ENCODE measurements around the gene GALNT16.
"Not testable (repeated sequence)": the region's sequence is repeated elsewhere in the genome, so short reads cannot be mapped to it uniquely, and the experiment has no call there.

GALNT16 gene

GRCh38 chr14:69259527-69260189 is at the start of gene GALNT16:
Gene GALNT16, plus strand, starts transcription at chr14:69260158. Its CDS starts 133 bp downstream, at chr14:69260291.
- Histone ChIP-seq H3K4me3 (ENCODE audit: low read depth in 1 of 5, low read length in 5 of 5) (peak within 1 kb of the TSS; percentile 61 to 70 (median 67)), H3K36me3 (ENCODE audit: control insufficient read depth in 5 of 5, insufficient read depth in 5 of 5, low read length in 5 of 5) (no peaks in the 10 kb centered on the region), H3K9me3 (ENCODE audit: control insufficient read depth in 5 of 5, low read length in 5 of 5) (no peaks in the 10 kb centered on the region), H3K27me3 (ENCODE audit: control insufficient read depth in 5 of 5, insufficient read depth in 4 of 5, low read length in 5 of 5) (peaks cover 0 to 36% (median 21%) of the 10 kb centered on the region in 5 donors), H3K27ac (ENCODE audit: low read depth, low read length) (peak within 1 kb of the TSS; percentile 10), H3K4me1 (ENCODE audit: control insufficient read depth in 5 of 5, insufficient read depth in 5 of 5, low read length in 5 of 5) (peaks cover 9 to 54% (median 38%) of the 10 kb centered on the region in 5 donors), H3K9ac (ENCODE audit: low read length in 5 of 5) (peak within 1 kb of the TSS in 2 of 5 donors; percentile 9 to 27)

GRCh38 chr14:69214393-69214792 is 45.6 kb upstream of the GALNT16 start:
- Histone ChIP-seq H3K9me3 (ENCODE audit: control insufficient read depth in 5 of 5, low read length in 5 of 5) (no peaks in the 10 kb centered on the region), H3K4me1 (ENCODE audit: control insufficient read depth in 5 of 5, insufficient read depth in 5 of 5, low read length in 5 of 5) (no peaks in the 10 kb centered on the region), H3K9ac (ENCODE audit: low read length in 5 of 5) (no peak overlapping the region), H3K4me3 (ENCODE audit: low read depth in 1 of 5, low read length in 5 of 5) (no peak overlapping the region), H3K36me3 (ENCODE audit: control insufficient read depth in 5 of 5, insufficient read depth in 5 of 5, low read length in 5 of 5) (peaks cover 2 to 24% (median 11%) of the 10 kb centered on the region in 5 donors), H3K27ac (ENCODE audit: low read depth, low read length) (no peak overlapping the region), H3K27me3 (ENCODE audit: control insufficient read depth in 5 of 5, insufficient read depth in 4 of 5, low read length in 5 of 5) (no peaks in the 10 kb centered on the region)

GRCh38 chr14:69217663-69218062 is 42.3 kb upstream of the GALNT16 start:
- H3K9me3 ChIP-seq (ENCODE audit: control insufficient read depth in 5 of 5, low read length in 5 of 5); H3K27me3 ChIP-seq (ENCODE audit: control insufficient read depth in 5 of 5, insufficient read depth in 4 of 5, low read length in 5 of 5); H3K4me3 ChIP-seq (ENCODE audit: low read depth in 1 of 5, low read length in 5 of 5); H3K36me3 ChIP-seq (ENCODE audit: control insufficient read depth in 5 of 5, insufficient read depth in 5 of 5, low read length in 5 of 5); H3K4me1 ChIP-seq (ENCODE audit: control insufficient read depth in 5 of 5, insufficient read depth in 5 of 5, low read length in 5 of 5); H3K9ac ChIP-seq (ENCODE audit: low read length in 5 of 5); H3K27ac ChIP-seq (ENCODE audit: low read depth, low read length): not testable (repeated sequence)

GRCh38 chr14:69224946-69225345 is 35.0 kb upstream of the GALNT16 start:
- H3K9me3 ChIP-seq (ENCODE audit: control insufficient read depth in 5 of 5, low read length in 5 of 5) = no peaks in the 10 kb centered on the region
- no peaks in the 10 kb centered on the region for H3K27me3 ChIP-seq (ENCODE audit: control insufficient read depth in 5 of 5, insufficient read depth in 4 of 5, low read length in 5 of 5)
- H3K4me3 ChIP-seq (ENCODE audit: low read depth in 1 of 5, low read length in 5 of 5) = no peak overlapping the region
- peaks cover 0 to 7% (median 3%) of the 10 kb centered on the region in 5 donors for H3K4me1 ChIP-seq (ENCODE audit: control insufficient read depth in 5 of 5, insufficient read depth in 5 of 5, low read length in 5 of 5)
- H3K36me3 ChIP-seq (ENCODE audit: control insufficient read depth in 5 of 5, insufficient read depth in 5 of 5, low read length in 5 of 5) = peaks cover 11 to 21% (median 14%) of the 10 kb centered on the region in 5 donors
- H3K9ac ChIP-seq (ENCODE audit: low read length in 5 of 5) = no peak overlapping the region
- no peak overlapping the region for H3K27ac ChIP-seq (ENCODE audit: low read depth, low read length)

GRCh38 chr14:69226178-69226577 is 33.8 kb upstream of the GALNT16 start:
- Histone ChIP-seq H3K9me3 (ENCODE audit: control insufficient read depth in 5 of 5, low read length in 5 of 5) (no peaks in the 10 kb centered on the region), H3K4me1 (ENCODE audit: control insufficient read depth in 5 of 5, insufficient read depth in 5 of 5, low read length in 5 of 5) (peaks cover 0 to 7% (median 3%) of the 10 kb centered on the region in 5 donors), H3K27me3 (ENCODE audit: control insufficient read depth in 5 of 5, insufficient read depth in 4 of 5, low read length in 5 of 5) (no peaks in the 10 kb centered on the region), H3K9ac (ENCODE audit: low read length in 5 of 5) (no peak overlapping the region), H3K27ac (ENCODE audit: low read depth, low read length) (no peak overlapping the region), H3K4me3 (ENCODE audit: low read depth in 1 of 5, low read length in 5 of 5) (no peak overlapping the region), H3K36me3 (ENCODE audit: control insufficient read depth in 5 of 5, insufficient read depth in 5 of 5, low read length in 5 of 5) (peaks cover 16 to 30% (median 23%) of the 10 kb centered on the region in 5 donors)

GRCh38 chr14:69226736-69227135 is 33.2 kb upstream of the GALNT16 start:
- H3K27ac ChIP-seq (ENCODE audit: low read depth, low read length) = no peak overlapping the region
- peaks cover 16 to 35% (median 28%) of the 10 kb centered on the region in 5 donors for H3K36me3 ChIP-seq (ENCODE audit: control insufficient read depth in 5 of 5, insufficient read depth in 5 of 5, low read length in 5 of 5)
- no peaks in the 10 kb centered on the region for H3K9me3 ChIP-seq (ENCODE audit: control insufficient read depth in 5 of 5, low read length in 5 of 5)
- no peaks in the 10 kb centered on the region for H3K27me3 ChIP-seq (ENCODE audit: control insufficient read depth in 5 of 5, insufficient read depth in 4 of 5, low read length in 5 of 5)
- peaks cover 0 to 7% (median 3%) of the 10 kb centered on the region in 5 donors for H3K4me1 ChIP-seq (ENCODE audit: control insufficient read depth in 5 of 5, insufficient read depth in 5 of 5, low read length in 5 of 5)
- H3K4me3 ChIP-seq (ENCODE audit: low read depth in 1 of 5, low read length in 5 of 5) = no peak overlapping the region
- peak overlapping the region in 1 of 5 donors; percentile 48 for H3K9ac ChIP-seq (ENCODE audit: low read length in 5 of 5)

- Histone ChIP-seq H3K27me3 (ENCODE audit: control insufficient read depth in 5 of 5, insufficient read depth in 4 of 5, low read length in 5 of 5) (no peaks in the 10 kb centered on the region), H3K9ac (ENCODE audit: low read length in 5 of 5) (no peak overlapping the region), H3K36me3 (ENCODE audit: control insufficient read depth in 5 of 5, insufficient read depth in 5 of 5, low read length in 5 of 5) (peaks cover 24 to 57% (median 38%) of the 10 kb centered on the region in 5 donors), H3K27ac (ENCODE audit: low read depth, low read length) (no peak overlapping the region), H3K4me3 (ENCODE audit: low read depth in 1 of 5, low read length in 5 of 5) (no peak overlapping the region), H3K9me3 (ENCODE audit: control insufficient read depth in 5 of 5, low read length in 5 of 5) (no peaks in the 10 kb centered on the region), H3K4me1 (ENCODE audit: control insufficient read depth in 5 of 5, insufficient read depth in 5 of 5, low read length in 5 of 5) (peaks cover 0 to 7% (median 3%) of the 10 kb centered on the region in 5 donors)
Observed at GRCh38 chr14:69231486-69231885, 28.5 kb upstream of the GALNT16 start.

- H3K9ac ChIP-seq (ENCODE audit: low read length in 5 of 5) = no peak overlapping the region
- no peaks in the 10 kb centered on the region for H3K4me1 ChIP-seq (ENCODE audit: control insufficient read depth in 5 of 5, insufficient read depth in 5 of 5, low read length in 5 of 5)
- no peaks in the 10 kb centered on the region for H3K9me3 ChIP-seq (ENCODE audit: control insufficient read depth in 5 of 5, low read length in 5 of 5)
- H3K36me3 ChIP-seq (ENCODE audit: control insufficient read depth in 5 of 5, insufficient read depth in 5 of 5, low read length in 5 of 5) = peaks cover 24 to 66% (median 47%) of the 10 kb centered on the region in 5 donors
- H3K27me3 ChIP-seq (ENCODE audit: control insufficient read depth in 5 of 5, insufficient read depth in 4 of 5, low read length in 5 of 5) = no peaks in the 10 kb centered on the region
- no peak overlapping the region for H3K4me3 ChIP-seq (ENCODE audit: low read depth in 1 of 5, low read length in 5 of 5)
- H3K27ac ChIP-seq (ENCODE audit: low read depth, low read length) = no peak overlapping the region
Observed at GRCh38 chr14:69232388-69232787, 27.6 kb upstream of the GALNT16 start.

- Histone ChIP-seq H3K36me3 (ENCODE audit: control insufficient read depth in 5 of 5, insufficient read depth in 5 of 5, low read length in 5 of 5) (peaks cover 27 to 76% (median 56%) of the 10 kb centered on the region in 5 donors), H3K9me3 (ENCODE audit: control insufficient read depth in 5 of 5, low read length in 5 of 5) (no peaks in the 10 kb centered on the region), H3K4me3 (ENCODE audit: low read depth in 1 of 5, low read length in 5 of 5) (no peak overlapping the region), H3K9ac (ENCODE audit: low read length in 5 of 5) (no peak overlapping the region), H3K27ac (ENCODE audit: low read depth, low read length) (no peak overlapping the region), H3K27me3 (ENCODE audit: control insufficient read depth in 5 of 5, insufficient read depth in 4 of 5, low read length in 5 of 5) (no peaks in the 10 kb centered on the region), H3K4me1 (ENCODE audit: control insufficient read depth in 5 of 5, insufficient read depth in 5 of 5, low read length in 5 of 5) (no peaks in the 10 kb centered on the region)
Observed at GRCh38 chr14:69234106-69234505, 25.9 kb upstream of the GALNT16 start.

- H3K4me1 ChIP-seq (ENCODE audit: control insufficient read depth in 5 of 5, insufficient read depth in 5 of 5, low read length in 5 of 5) = no peaks in the 10 kb centered on the region
- H3K9me3 ChIP-seq (ENCODE audit: control insufficient read depth in 5 of 5, low read length in 5 of 5) = no peaks in the 10 kb centered on the region
- H3K9ac ChIP-seq (ENCODE audit: low read length in 5 of 5) = peak overlapping the region in 1 of 5 donors; percentile 22
- no peak overlapping the region for H3K4me3 ChIP-seq (ENCODE audit: low read depth in 1 of 5, low read length in 5 of 5)
- no peak overlapping the region for H3K27ac ChIP-seq (ENCODE audit: low read depth, low read length)
- H3K36me3 ChIP-seq (ENCODE audit: control insufficient read depth in 5 of 5, insufficient read depth in 5 of 5, low read length in 5 of 5) = peaks cover 24 to 78% (median 64%) of the 10 kb centered on the region in 5 donors
- no peaks in the 10 kb centered on the region for H3K27me3 ChIP-seq (ENCODE audit: control insufficient read depth in 5 of 5, insufficient read depth in 4 of 5, low read length in 5 of 5)
Observed at GRCh38 chr14:69235708-69236107, 24.2 kb upstream of the GALNT16 start.

Data from subcutaneous abdominal adipose tissue (tissue), 5 donors.